OCI-LY7 (cell line): ENCODE results near the gene CARMIL1. TPM values are rescaled to one million over a fixed set of nuclear protein-coding genes. Genes with fewer than 3 reads are reported as not detected.

Experiments used
- BruUV-seq: library from RNA; stranded (reverse); fragments of 400-500 nt; replicated peaks from 2 replicates; lab custom pipeline; 2021; lab: Mats Ljungman, UMichigan
- CTCF ChIA-PET: fragments of 300-600 bp; sonication (Branson Sonifier 250); formaldehyde crosslinking; loops from one replicate; lab custom pipeline; 2022; ENCODE audit warnings: antibody characterized with exemption; ENCODE audit not compliant: unreplicated experiment; lab: Charles Lee
- POLR2A ChIA-PET: fragments of 300-600 bp; sonication (Branson Sonifier 250); formaldehyde crosslinking; loops from one replicate; lab custom pipeline; 2022; ENCODE audit warnings: antibody characterized with exemption; lab: Charles Lee
- DNase-seq: peaks from one replicate; pipeline ENCODE4 v3.0.0-alpha.2; 2015; ENCODE audit warnings: low spot score
- H2AFZ ChIP-seq: fragments of 200-600 bp; sonication (generic), shearing (Covaris generic); 2 replicates; pipeline ENCODE4 v1.6.1; 2014; ENCODE audit warnings: mild to moderate bottlenecking, antibody characterized with exemption, low read length, moderate library complexity
- H3K27ac ChIP-seq: fragments of 200-600 bp; sonication (generic); 2 replicates; pipeline ENCODE4 v1.5.1; 2014; ENCODE audit warnings: mixed run types, low read depth, mild to moderate bottlenecking, moderate library complexity, low read length, inconsistent platforms; ENCODE audit not compliant: poor library complexity, severe bottlenecking
- H3K36me3 ChIP-seq: fragments of 200-600 bp; sonication (generic); 2 replicates; pipeline ENCODE4 v1.6.1; 2014; ENCODE audit warnings: mild to moderate bottlenecking, antibody characterized with exemption, low read length, moderate library complexity, mixed read lengths; ENCODE audit not compliant: insufficient read depth
- H3K4me1 ChIP-seq: fragments of 200-600 bp; sonication (generic); 2 replicates; pipeline ENCODE4 v1.5.1; 2014; ENCODE audit warnings: mild to moderate bottlenecking, low read length; ENCODE audit not compliant: insufficient read depth, poor library complexity, severe bottlenecking
- H3K4me2 ChIP-seq: fragments of 200-600 bp; sonication (generic); 2 replicates; pipeline ENCODE4 v1.6.1; 2014; ENCODE audit warnings: mild to moderate bottlenecking, low read length
- H3K4me3 ChIP-seq: fragments of 200-600 bp; sonication (generic); 2 replicates; pipeline ENCODE4 v1.5.1; 2014; ENCODE audit warnings: mild to moderate bottlenecking, low read depth, low read length; ENCODE audit not compliant: poor library complexity, severe bottlenecking
- H3K79me2 ChIP-seq: fragments of 200-600 bp; sonication (generic); 2 replicates; pipeline ENCODE4 v1.6.1; 2016; ENCODE audit warnings: low read depth, mild to moderate bottlenecking, low read length, moderate library complexity, mixed read lengths; ENCODE audit not compliant: insufficient read depth
- H3K9me2 ChIP-seq: fragments of 200-600 bp; sonication (generic); 2 replicates; pipeline ENCODE4 v1.6.1; 2016; ENCODE audit warnings: mild to moderate bottlenecking, low read length, mixed read lengths; ENCODE audit not compliant: insufficient read depth
- H3K9me3 ChIP-seq: fragments of 200-600 bp; sonication (generic); 2 replicates; pipeline ENCODE4 v1.6.1; 2014; ENCODE audit warnings: mild to moderate bottlenecking, mixed run types, low read length, mixed read lengths
- H4K20me1 ChIP-seq: fragments of 200-600 bp; sonication (generic); 2 replicates; pipeline ENCODE4 v1.6.1; 2014; ENCODE audit warnings: mild to moderate bottlenecking, antibody characterized with exemption, low read length, moderate library complexity, mixed read lengths; ENCODE audit not compliant: insufficient read depth
- CTCF ChIP-seq: fragments of 200-600 bp; sonication (generic); conservative IDR thresholded peaks from 2 replicates; pipeline ENCODE4 v1.5.1; 2014; ENCODE audit warnings: mild to moderate bottlenecking, antibody characterized with exemption, low read length, moderate library complexity, mixed read lengths
- EZH2phosphoT487 ChIP-seq: fragments of 200-600 bp; sonication (generic); IDR thresholded peaks from 2 replicates; pipeline ENCODE4 v1.6.1; 2018; ENCODE audit warnings: low read depth, borderline replicate concordance, mild to moderate bottlenecking, mixed run types, antibody characterized with exemption, low read length, moderate library complexity, mixed read lengths
- intact Hi-C: fragments of 100-400 bp; cut with micrococcal nuclease; formaldehyde crosslinking; loops from one replicate; pipeline ENCODE4 v1.10.0; 2022; ENCODE audit not compliant: unreplicated experiment
- total RNA-seq, 2 experiments: library from RNA; depleted of rRNA in 1 of 2; stranded (reverse); fragments of >200 nt in 1 of 2; shearing (Covaris generic) in 1 of 2; gene quantifications; 2 replicates each; pipeline ENCODE4 v1.2.3, GENCODE V29; 2014 to 2022

The CARMIL1 gene
- total RNA-seq, 2 experiments from 2014 or later = 25.5 to 40.1 TPM

- POLR2A ChIA-PET = interaction anchor here (0.6 kb wide), 1 partner anchor 1199 kb away, joined by 6 read pairs; no protein-coding TSS in a partner anchor
- CTCF ChIA-PET = no interaction called here
These were observed 40.1 kb upstream of the CARMIL1 start for GRCh38 chr6:25239059-25239458.

GRCh38 chr6:25239498-25239897, 39.7 kb upstream of the CARMIL1 start:
- no peak for DNase-seq
- no peaks in the 10 kb centered on the region for H3K36me3 ChIP-seq
- no peaks in the 10 kb centered on the region for H3K9me3 ChIP-seq
- POLR2A ChIA-PET = interaction anchor here (0.6 kb wide), 1 partner anchor 1199 kb away, joined by 6 read pairs; no protein-coding TSS in a partner anchor
- no peak overlapping the region for H2AFZ ChIP-seq
- no peak overlapping the region for H3K4me3 ChIP-seq
- no peaks in the 10 kb centered on the region for H3K9me2 ChIP-seq
- H3K4me2 ChIP-seq = no peak overlapping the region
- no TSS peak for BruUV-seq
- no peak overlapping the region for H3K27ac ChIP-seq
- no peaks in the 10 kb centered on the region for H3K4me1 ChIP-seq
- intact Hi-C loops = no loop called here
- H3K79me2 ChIP-seq = no peaks in the 10 kb centered on the region
- H4K20me1 ChIP-seq = no peaks in the 10 kb centered on the region
- no peak for TF ChIP-seq EZH2phosphoT487
- no peak for TF ChIP-seq CTCF
- CTCF ChIA-PET = no interaction called here

More at GRCh38 chr6:25239059-25239458, 40.1 kb upstream of the CARMIL1 start:
- H3K4me3 ChIP-seq = no peak overlapping the region
- intact Hi-C loops = no loop called here
- no peaks in the 10 kb centered on the region for H3K9me3 ChIP-seq
- H3K36me3 ChIP-seq = no peaks in the 10 kb centered on the region
- no peaks in the 10 kb centered on the region for H3K4me1 ChIP-seq
- H4K20me1 ChIP-seq = no peaks in the 10 kb centered on the region
- H2AFZ ChIP-seq = no peak overlapping the region
- H3K4me2 ChIP-seq = no peak overlapping the region
- no peak for DNase-seq
- no peaks in the 10 kb centered on the region for H3K9me2 ChIP-seq
- H3K27ac ChIP-seq = no peak overlapping the region
- H3K79me2 ChIP-seq = no peaks in the 10 kb centered on the region
- BruUV-seq = no TSS peak
- TF ChIP-seq EZH2phosphoT487 = no peak
- TF ChIP-seq CTCF = no peak

- Histone ChIP-seq H3K27ac (no peak overlapping the region), H3K9me2 (no peaks in the 10 kb centered on the region), H3K9me3 (no peaks in the 10 kb centered on the region), H4K20me1 (no peaks in the 10 kb centered on the region), H3K4me3 (no peak overlapping the region), H3K79me2 (no peaks in the 10 kb centered on the region), H3K36me3 (no peaks in the 10 kb centered on the region), H2AFZ (no peak overlapping the region), H3K4me1 (no peaks in the 10 kb centered on the region), H3K4me2 (no peak overlapping the region)
- ChIA-PET POLR2A (no interaction called here), CTCF (no interaction called here)
- intact Hi-C loops = no loop called here
- TF ChIP-seq CTCF = no peak
- no TSS peak for BruUV-seq
- DNase-seq = no peak
These were observed 36.6 kb upstream of the CARMIL1 start for GRCh38 chr6:25242567-25242966.
